Endothelial cell of umbilical vein (primary cell): ENCODE measurements around the gene HAT1. TPM values are rescaled to one million over a fixed set of nuclear protein-coding genes. Genes with fewer than 3 reads are reported as not detected.
A peak's percentile ranks its signal among the peaks of the same experiment; 100 is the strongest.

ENCODE experiments used
- Bru-seq: library from RNA; stranded (reverse); fragments of 400-500 nt; gene quantifications from one replicate; lab custom pipeline; 2021; lab: Mats Ljungman, UMichigan
- BruChase-seq, 2 experiments: library from RNA; stranded (reverse); fragments of 400-500 nt; gene quantifications; one replicate each; lab custom pipeline; 2021; lab: Mats Ljungman, UMichigan
- BruUV-seq: library from RNA; stranded (reverse); fragments of 400-500 nt; replicated peaks from 2 replicates; lab custom pipeline; 2021; lab: Mats Ljungman, UMichigan
- CTCF ChIA-PET: fragments of 300-600, 350-600 bp; sonication (Branson Sonifier 250); formaldehyde crosslinking; loops from one replicate; lab custom pipeline; 2021; ENCODE audit warnings: antibody characterized with exemption, inconsistent platforms; lab: Charles Lee
- POLR2A ChIA-PET: fragments of 300-600, 350-600 bp; sonication (Branson Sonifier 250); formaldehyde crosslinking; loops from one replicate; lab custom pipeline; 2021; ENCODE audit warnings: antibody characterized with exemption, inconsistent platforms; lab: Charles Lee
- DNase-seq: peaks from one replicate; pipeline ENCODE4 v3.0.0-alpha.2; 2011; ENCODE audit warnings: low read depth, low spot score
- FAIRE-seq: peaks from 2 replicates; lab custom pipeline; 2011; peaks lifted over from hg19 to GRCh38; lab: Jason Lieb, UNC
- H2AFZ ChIP-seq: 2 replicates; pipeline ENCODE4 v1.6.0; 2012; ENCODE audit warnings: low read depth, low read length, control low read depth, inconsistent platforms
- H3K27ac ChIP-seq: 2 replicates; pipeline ENCODE4 v1.5.1; 2011; ENCODE audit warnings: low read depth, mild to moderate bottlenecking, control low read depth, low read length, moderate library complexity; ENCODE audit not compliant: insufficient read depth
- H3K27me3 ChIP-seq, 2 experiments: 2 replicates each; pipeline versions ENCODE4 v1.6.0 to v1.6.1; 2011; ENCODE audit warnings: low read length in 2 of 2, mixed read lengths in 1 of 2; ENCODE audit not compliant: control insufficient read depth in 2 of 2, insufficient read depth in 2 of 2
- H3K36me3 ChIP-seq, 2 experiments: 2 replicates in 1 of 2; 3 replicates in 1 of 2; pipeline ENCODE4 v1.5.1; 2011; ENCODE audit warnings: low read length in 2 of 2, mild to moderate bottlenecking in 1 of 2, moderate library complexity in 1 of 2; ENCODE audit not compliant: control insufficient read depth in 2 of 2, insufficient read depth in 2 of 2; ENCODE audit errors: extremely low read depth in 1 of 2
- H3K4me1 ChIP-seq: 3 replicates; pipeline ENCODE4 v1.5.1; 2011; ENCODE audit warnings: mild to moderate bottlenecking, low read length; ENCODE audit not compliant: control insufficient read depth, insufficient read depth; ENCODE audit errors: extremely low read depth
- H3K4me2 ChIP-seq: 2 replicates; pipeline ENCODE4 v1.6.1; 2011; ENCODE audit warnings: low read length, control low read depth, mixed read lengths; ENCODE audit not compliant: insufficient read depth
- H3K4me3 ChIP-seq, 3 experiments: fragments of 200-600 bp in 1 of 3; sonication (generic), shearing (Covaris generic) in 1 of 3; replicated peaks in 1 of 3; 2 replicates each; pipeline ENCODE4 v1.5.1; 2011 to 2016; ENCODE audit warnings: control low read depth in 3 of 3, low read length in 3 of 3, mild to moderate bottlenecking in 2 of 3, inconsistent platforms in 1 of 3, low read depth in 1 of 3, moderate library complexity in 1 of 3; ENCODE audit not compliant: insufficient read depth in 1 of 3
- H3K79me2 ChIP-seq: 2 replicates; pipeline ENCODE4 v1.6.0; 2012; ENCODE audit warnings: low read length, inconsistent platforms; ENCODE audit not compliant: control insufficient read depth, insufficient read depth
- H3K9ac ChIP-seq: replicated peaks from 2 replicates; pipeline ENCODE3; 2011; ENCODE audit warnings: low read length, control low read depth; ENCODE audit not compliant: insufficient read depth; ENCODE audit errors: extremely low read depth
- H3K9me1 ChIP-seq: replicated peaks from 3 replicates; pipeline ENCODE4 v1.6.0; 2011; ENCODE audit warnings: mild to moderate bottlenecking, low read length; ENCODE audit not compliant: control insufficient read depth, insufficient read depth; ENCODE audit errors: extremely low read depth
- H3K9me3 ChIP-seq: replicated peaks from 2 replicates; pipeline ENCODE4 v1.5.1; 2012; ENCODE audit warnings: low read length, inconsistent platforms; ENCODE audit not compliant: control insufficient read depth, insufficient read depth
- H4K20me1 ChIP-seq: replicated peaks from 2 replicates; pipeline ENCODE3; 2011; ENCODE audit warnings: mild to moderate bottlenecking, low read length; ENCODE audit not compliant: control insufficient read depth, insufficient read depth; ENCODE audit errors: extremely low read depth
- EZH2 ChIP-seq: IDR thresholded peaks from 2 replicates; pipeline ENCODE4 v1.6.1; 2012; ENCODE audit warnings: borderline replicate concordance, low read depth, mild to moderate bottlenecking, moderate library complexity, low read length, inconsistent platforms; ENCODE audit not compliant: severe bottlenecking
- FOS ChIP-seq: IDR thresholded peaks from 2 replicates; pipeline ENCODE4 v1.6.1; 2011; ENCODE audit warnings: mild to moderate bottlenecking, low read length, moderate library complexity, borderline replicate concordance; ENCODE audit not compliant: insufficient read depth
- GATA2 ChIP-seq: IDR thresholded peaks from 2 replicates; pipeline ENCODE4 v1.7.0; 2011; ENCODE audit warnings: low read depth, mild to moderate bottlenecking, moderate library complexity, mixed read lengths, low read length; ENCODE audit not compliant: insufficient read length, insufficient read depth
- POLR2A ChIP-seq: IDR thresholded peaks from 2 replicates; pipeline ENCODE4 v1.6.1; 2012; ENCODE audit warnings: low read depth, mild to moderate bottlenecking, control low read depth, low read length
- POLR2AphosphoS5 ChIP-seq: IDR thresholded peaks from 2 replicates; pipeline ENCODE4 v1.6.1; 2012; ENCODE audit warnings: low read depth, mild to moderate bottlenecking, control low read depth, low read length, moderate library complexity; ENCODE audit not compliant: insufficient read depth
- dilution Hi-C: fragments of 300-500 bp; cut with MboI; formaldehyde crosslinking; loops from one replicate; pipeline ENCODE4 v1.15.0; 2019; ENCODE audit warnings: low sequenced_read_pairs; ENCODE audit not compliant: extremely low pct_ligation_motif_present
- intact Hi-C: fragments of 100-400 bp; cut with micrococcal nuclease; formaldehyde crosslinking; loops from one replicate; pipeline ENCODE4 v1.10.0; 2022
- long read RNA-seq: library from polyadenylated mRNA; stranded (forward); transcript quantifications from one replicate; pipeline ENCODE4 v2.0.0, GENCODE V29; 2021
- polyA minus RNA-seq, 3 experiments: library from RNA; depleted of rRNA, polyadenylated mRNA; stranded (reverse); fragments of >200 nt; gene quantifications; 1 replicate in 1 of 3; 2 replicates in 2 of 3; pipeline ENCODE4 v1.2.3, GENCODE V29; 2011
- polyA plus RNA-seq, 4 experiments: library from polyadenylated mRNA; depleted of rRNA in 3 of 4; stranded (reverse) in 3 of 4; unstranded in 1 of 4; fragments of >200 nt; gene quantifications; 2 replicates each; pipeline versions ENCODE4 v1.2.1 to v1.2.3, GENCODE V29; 2011 to 2012; ENCODE audit warnings: missing spikeins in 1 of 4
- total RNA-seq: library from RNA; stranded (reverse); gene quantifications from 2 replicates; pipeline ENCODE4 v1.2.3, GENCODE V29; 2021

The HAT1 gene, protein sequence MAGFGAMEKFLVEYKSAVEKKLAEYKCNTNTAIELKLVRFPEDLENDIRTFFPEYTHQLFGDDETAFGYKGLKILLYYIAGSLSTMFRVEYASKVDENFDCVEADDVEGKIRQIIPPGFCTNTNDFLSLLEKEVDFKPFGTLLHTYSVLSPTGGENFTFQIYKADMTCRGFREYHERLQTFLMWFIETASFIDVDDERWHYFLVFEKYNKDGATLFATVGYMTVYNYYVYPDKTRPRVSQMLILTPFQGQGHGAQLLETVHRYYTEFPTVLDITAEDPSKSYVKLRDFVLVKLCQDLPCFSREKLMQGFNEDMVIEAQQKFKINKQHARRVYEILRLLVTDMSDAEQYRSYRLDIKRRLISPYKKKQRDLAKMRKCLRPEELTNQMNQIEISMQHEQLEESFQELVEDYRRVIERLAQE
- total RNA-seq (49.7 and 50.3 TPM in 2 replicates), polyA plus RNA-seq (18.3 and 27.4 TPM in 2 replicates), polyA minus RNA-seq (24.3 and 25.1 TPM in 2 replicates), Bru-seq, nascent RNA (percentile 77 among the genes with signal in this experiment), BruChase-seq, experiment 1, labeled RNA remaining after a 6-hour chase (percentile 73 among the genes with signal in this experiment), BruChase-seq, experiment 2, labeled RNA remaining after a 2-hour chase (percentile 65 among the genes with signal in this experiment)
- 41.8 and 46.4 TPM in 2 replicates for polyA plus RNA-seq (2011; cell fraction: cytosol; rRNA removed)
- 21.2 and 29.5 TPM in 2 replicates for polyA plus RNA-seq (2011; cell fraction: nucleus; rRNA removed)
- polyA plus RNA-seq (2012) = 43.6 and 68.2 TPM in 2 replicates
- 29.2 TPM for polyA minus RNA-seq (2011; cell fraction: cytosol; rRNA and poly(A)+ RNA removed)
- 17.6 and 29.7 TPM in 2 replicates for polyA minus RNA-seq (2011; cell fraction: nucleus; rRNA and poly(A)+ RNA removed)
- long read RNA-seq, transcript HAT1-203 (10 exons, 1,567 nt) = minor isoform, 7 of 254 reads
- long read RNA-seq, transcript HAT1-201 (11 exons, 1,626 nt) = major isoform, 222 of 254 reads
- long read RNA-seq, partial matches to known transcripts = 19 of 254 reads
- long read RNA-seq, other reads (novel, unspliced or antisense) = 4 of 254 reads

DNA sequence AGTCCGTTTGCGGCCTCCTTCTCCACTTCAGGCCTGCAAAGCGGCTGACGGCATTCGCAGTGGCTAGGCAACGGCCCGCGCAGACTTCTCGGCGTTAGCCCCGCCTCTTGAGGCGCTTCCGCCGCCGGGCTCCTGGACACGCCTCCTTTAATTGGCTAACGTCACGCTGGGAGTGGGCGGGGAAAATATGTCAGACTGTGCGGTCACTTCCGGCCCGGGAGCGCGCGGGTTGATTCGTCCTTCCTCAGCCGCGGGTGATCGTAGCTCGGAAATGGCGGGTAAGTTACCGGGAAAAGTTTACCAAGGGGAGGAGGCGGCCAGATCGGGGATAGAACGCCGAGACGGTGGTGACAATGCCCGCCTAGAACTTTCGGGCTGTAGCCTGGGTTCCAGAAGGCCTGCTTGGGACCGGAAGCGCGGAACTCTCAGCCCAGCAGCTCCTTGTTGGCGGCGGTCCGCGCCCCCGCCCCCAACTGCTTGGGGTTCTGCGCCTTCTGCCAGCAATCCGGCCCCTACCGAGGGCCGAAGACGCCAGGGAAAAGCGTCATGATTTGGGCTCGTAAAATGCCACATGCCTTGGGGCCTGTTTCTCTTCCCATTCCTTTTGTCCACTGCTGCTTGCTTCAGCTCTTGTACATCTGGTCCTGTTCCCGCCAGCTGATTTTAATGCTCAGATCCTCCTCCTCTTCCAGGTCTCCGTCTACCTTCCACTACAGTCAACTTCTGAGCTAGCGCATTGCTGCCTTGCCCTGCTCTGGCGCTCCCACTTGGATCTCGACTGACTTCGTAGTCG, at the start of gene HAT1:
TSS of gene HAT1 (plus strand) at position 232 of the 793 bp plus-strand sequence. CDS start at position 272, 40 bp downstream.
- BruUV-seq = TSS peak; percentile 53

More for the DNA sequence above, at the start of gene HAT1:
- intact Hi-C loops = loop anchor here (1.0 to 5.0 kb wide), 7 partner anchors 28 to 235 kb away; partner anchors contain the start of genes DLX1, DYNC1I2, METAP1D and SLC25A12
- FAIRE-seq = peak; percentile 92
- ChIA-PET POLR2A (no interaction called here), CTCF (interaction anchor here (0.6 to 2.0 kb wide), 10 partner anchors 18 to 216 kb away, joined by 3 to 6 read pairs (median 4); partner anchors contain the start of gene SLC25A12)
- Histone ChIP-seq H3K4me2 (peak within 1 kb of the TSS; percentile 95), H3K9ac (peak within 1 kb of the TSS; percentile 87), H2AFZ (peak within 1 kb of the TSS; percentile 93), H4K20me1 (no peaks in the 10 kb centered on the region), H3K9me3 (no peaks in the 10 kb centered on the region), H3K9me1 (no peaks in the 10 kb centered on the region), H3K4me3 (peak within 1 kb of the TSS; percentile 32 to 79 (median 57)), H3K79me2 (peaks cover 23% of the 10 kb centered on the region), H3K27me3 (no peaks in the 10 kb centered on the region), H3K36me3 (no peaks in the 10 kb centered on the region), H3K27ac (peak within 1 kb of the TSS; percentile 77), H3K4me1 (peaks cover 13% of the 10 kb centered on the region)
- DNase-seq = peak; percentile 99
- dilution Hi-C loops = no loop called here
- peak; percentile 59 for TF ChIP-seq POLR2A
- TF ChIP-seq GATA2 = no peak
- TF ChIP-seq EZH2 = no peak
- peak; percentile 35 for TF ChIP-seq FOS
- peak; percentile 23 for TF ChIP-seq POLR2AphosphoS5
